ENCODE results near the gene SLC17A3.

The SLC17A3 gene

GRCh38 chr6:25874118-25874517 lies at the start of gene SLC17A3:
SLC17A3 (minus strand) TSS chr6:25874243; CDS start chr6:25868387, 5,856 bp downstream.
- no peak for DNase-seq

GRCh38 chr6:25922301-25922700 lies 48.3 kb upstream of the SLC17A3 start:
- no peak for DNase-seq

- DNase-seq: no peak
These were observed 47.6 kb upstream of the SLC17A3 start for GRCh38 chr6:25921525-25922203.

GRCh38 chr6:25919657-25920056 lies 45.6 kb upstream of the SLC17A3 start:
- DNase-seq: no peak

- no peak for DNase-seq
These were observed 44.1 kb upstream of the SLC17A3 start for GRCh38 chr6:25918083-25918683.

GRCh38 chr6:25916789-25917490 lies 42.9 kb upstream of the SLC17A3 start:
- no peak for DNase-seq

GRCh38 chr6:25916330-25916729 lies 42.3 kb upstream of the SLC17A3 start:
- no peak for DNase-seq

- DNase-seq: no peak
These were observed 39.7 kb upstream of the SLC17A3 start for GRCh38 chr6:25913741-25914140.

GRCh38 chr6:25911351-25911750 lies 37.3 kb upstream of the SLC17A3 start:
- DNase-seq: no peak

GRCh38 chr6:25907475-25908014 lies 33.5 kb upstream of the SLC17A3 start:
- no peak for DNase-seq

GRCh38 chr6:25903467-25904099 lies 29.5 kb upstream of the SLC17A3 start:
- DNase-seq: no peak

- DNase-seq: no peak
These were observed 28.0 kb upstream of the SLC17A3 start for GRCh38 chr6:25902071-25902470.

- no peak for DNase-seq
These were observed 26.8 kb upstream of the SLC17A3 start for GRCh38 chr6:25900843-25901242.

- DNase-seq: no peak
These were observed 25.8 kb upstream of the SLC17A3 start for GRCh38 chr6:25899580-25900408.

- no peak for DNase-seq
These were observed 25.1 kb upstream of the SLC17A3 start for GRCh38 chr6:25899123-25899522.

GRCh38 chr6:25898289-25898977 lies 24.4 kb upstream of the SLC17A3 start:
- DNase-seq: no peak

- no peak for DNase-seq
These were observed 22.2 kb upstream of the SLC17A3 start for GRCh38 chr6:25896252-25896651.

- no peak for DNase-seq
These were observed 21.7 kb upstream of the SLC17A3 start for GRCh38 chr6:25895771-25896170.

GRCh38 chr6:25893778-25894177 lies 19.7 kb upstream of the SLC17A3 start:
- no peak for DNase-seq

- no peak for DNase-seq
These were observed 18.8 kb upstream of the SLC17A3 start for GRCh38 chr6:25892877-25893276.

- no peak for DNase-seq
These were observed 16.1 kb upstream of the SLC17A3 start for GRCh38 chr6:25889877-25890853.

Data from NCI-H1417 treated with DMSO at 0.1 percent for 48 hours (cell line).